ENCODE data around the gene TRAPPC12.
"Not testable (repeated sequence)": the region's sequence is repeated elsewhere in the genome, so short reads cannot be mapped to it uniquely, and the experiment has no call there.

The TRAPPC12 gene

GRCh38 chr2:3379647-3380534 is at the start of gene TRAPPC12:
Gene TRAPPC12, plus strand, starts transcription at chr2:3379694. Its CDS starts 7,930 bp downstream, at chr2:3387624.
- peak; percentile 49 for DNase-seq

- DNase-seq, result no peak
These were observed 47.4 kb upstream of the TRAPPC12 start for GRCh38 chr2:3332133-3332532.

GRCh38 chr2:3334392-3335345 is 44.8 kb upstream of the TRAPPC12 start:
- DNase-seq, result no peak

- no peak for DNase-seq
These were observed 42.6 kb upstream of the TRAPPC12 start for GRCh38 chr2:3336844-3337243.

- no peak for DNase-seq
These were observed 41.2 kb upstream of the TRAPPC12 start for GRCh38 chr2:3338340-3338739.

GRCh38 chr2:3340144-3340543 is 39.4 kb upstream of the TRAPPC12 start:
- no peak for DNase-seq

- no peak for DNase-seq
These were observed 38.2 kb upstream of the TRAPPC12 start for GRCh38 chr2:3341336-3341735.

- no peak for DNase-seq
These were observed 37.2 kb upstream of the TRAPPC12 start for GRCh38 chr2:3342324-3342723.

- no peak for DNase-seq
These were observed 36.5 kb upstream of the TRAPPC12 start for GRCh38 chr2:3343012-3343411.

- no peak for DNase-seq
These were observed 34.6 kb upstream of the TRAPPC12 start for GRCh38 chr2:3344897-3345296.

- no peak for DNase-seq
These were observed 33.9 kb upstream of the TRAPPC12 start for GRCh38 chr2:3345621-3346020.

GRCh38 chr2:3348767-3349166 is 30.7 kb upstream of the TRAPPC12 start:
- DNase-seq, result no peak

- DNase-seq, result no peak
These were observed 30.2 kb upstream of the TRAPPC12 start for GRCh38 chr2:3349211-3349693.

GRCh38 chr2:3354986-3355385 is 24.5 kb upstream of the TRAPPC12 start:
- DNase-seq, result no peak

- no peak for DNase-seq
These were observed 23.4 kb upstream of the TRAPPC12 start for GRCh38 chr2:3355951-3356569.

GRCh38 chr2:3356799-3357198 is 22.7 kb upstream of the TRAPPC12 start:
- no peak for DNase-seq

GRCh38 chr2:3357446-3357845 is 22.0 kb upstream of the TRAPPC12 start:
- DNase-seq, result not testable (repeated sequence)

GRCh38 chr2:3357926-3358325 is 21.6 kb upstream of the TRAPPC12 start:
- DNase-seq, result no peak

GRCh38 chr2:3361518-3362389 is 17.7 kb upstream of the TRAPPC12 start:
- no peak for DNase-seq

GRCh38 chr2:3365219-3365618 is 14.3 kb upstream of the TRAPPC12 start:
- no peak for DNase-seq

- DNase-seq, result no peak
These were observed 11.2 kb upstream of the TRAPPC12 start for GRCh38 chr2:3368261-3368722.

Data from 8988T (cell line).